HepG2 (cell line): Measurements from ENCODE around the gene NUDT22. TPM values are rescaled to one million over a fixed set of nuclear protein-coding genes. Genes with fewer than 3 reads are reported as not detected.

Source experiments
- ATAC-seq: fragments of 200-7000 bp; cut with Tn5 transposase; 3 replicates; pipeline ENCODE4 v1.9.1; 2020; ENCODE audit warnings: mild to moderate bottlenecking, moderate library complexity
- BruUV-seq: library from RNA; stranded (reverse); fragments of 400-500 nt; replicated peaks from 2 replicates; lab custom pipeline; 2021; lab: Mats Ljungman, UMichigan
- CTCF ChIA-PET: fragments of 300-600 bp; formaldehyde crosslinking; extraction: SDS; loops from one replicate; lab custom pipeline; 2021; ENCODE audit warnings: low total read pairs, inconsistent platforms, low intra/inter-chr PET ratio; lab: Yijun Ruan, JAX
- POLR2A ChIA-PET: fragments of 350-600 bp; sonication (Branson Sonifier 250); formaldehyde crosslinking; loops from one replicate; lab custom pipeline; 2020; ENCODE audit warnings: antibody characterized with exemption, inconsistent platforms; lab: Yijun Ruan, JAX
- DNase-seq: peaks from one replicate; pipeline ENCODE4 v3.0.0-alpha.2; 2015; ENCODE audit warnings: low spot score
- FAIRE-seq: peaks from 3 replicates; lab custom pipeline; 2011; peaks lifted over from hg19 to GRCh38; lab: Jason Lieb, UNC
- H2AFZ ChIP-seq: one replicate; pipeline ENCODE4 v1.6.1; 2011; ENCODE audit warnings: low read length, inconsistent platforms
- H3K27ac ChIP-seq: fragments of 300-600 bp; 3 replicates; pipeline ENCODE4 v1.8.0; 2011; ENCODE audit warnings: mixed run types, mild to moderate bottlenecking, mixed read lengths, low read length, inconsistent platforms; ENCODE audit not compliant: insufficient read depth; ENCODE audit errors: extremely low read length
- H3K27me3 ChIP-seq, 2 experiments: fragments of 200-600 bp in 1 of 2; 2 replicates in 1 of 2; 3 replicates in 1 of 2; pipeline versions ENCODE4 v1.6.0 to v1.8.0; 2011; ENCODE audit warnings: low read length in 2 of 2, mild to moderate bottlenecking in 2 of 2, moderate library complexity in 2 of 2, inconsistent platforms in 1 of 2; ENCODE audit not compliant: insufficient read depth in 2 of 2, control insufficient read depth in 1 of 2
- H3K36me3 ChIP-seq, 2 experiments: fragments of 200-600 bp in 1 of 2; replicated peaks in 1 of 2; 2 replicates in 1 of 2; 3 replicates in 1 of 2; pipeline versions ENCODE4 v1.5.1 to v1.8.0; 2011; ENCODE audit warnings: low read length in 2 of 2, inconsistent platforms in 1 of 2; ENCODE audit not compliant: insufficient read depth in 2 of 2, control insufficient read depth in 1 of 2
- H3K4me1 ChIP-seq: 2 replicates; pipeline ENCODE4 v1.5.1; 2012; ENCODE audit warnings: low read length, inconsistent platforms; ENCODE audit not compliant: insufficient read depth
- H3K4me2 ChIP-seq: 2 replicates; pipeline ENCODE4 v1.6.0; 2011; ENCODE audit warnings: low read depth, low read length, inconsistent platforms
- H3K4me3 ChIP-seq, 3 experiments: fragments of 200-600 bp in 1 of 3; sonication (generic), shearing (Covaris generic) in 1 of 3; replicated peaks in 1 of 3; 2 replicates each; pipeline ENCODE4 v1.5.1; 2011 to 2016; ENCODE audit warnings: low read length in 3 of 3, inconsistent platforms in 2 of 3, low read depth in 2 of 3, mild to moderate bottlenecking in 2 of 3, control low read depth in 1 of 3, mixed read lengths in 1 of 3; ENCODE audit not compliant: insufficient read depth in 1 of 3
- H3K79me2 ChIP-seq: one replicate; pipeline ENCODE4 v1.6.1; 2011; ENCODE audit warnings: low read length, inconsistent platforms; ENCODE audit not compliant: insufficient read depth
- H3K9ac ChIP-seq: 2 replicates; pipeline ENCODE4 v1.6.0; 2011; ENCODE audit warnings: mild to moderate bottlenecking, low read depth, low read length, inconsistent platforms; ENCODE audit not compliant: insufficient read depth
- H3K9me3 ChIP-seq: 2 replicates; pipeline ENCODE4 v1.5.1; 2012; ENCODE audit warnings: mild to moderate bottlenecking, low read length
- H4K20me1 ChIP-seq: 2 replicates; pipeline ENCODE4 v1.6.0; 2011; ENCODE audit warnings: inconsistent platforms, mild to moderate bottlenecking, low read length, moderate library complexity; ENCODE audit not compliant: insufficient read depth
- CEBPB ChIP-seq: IDR thresholded peaks from 2 replicates; pipeline ENCODE4 v1.6.1; 2011; ENCODE audit warnings: low read depth, low read length, improper control_type of control experiment, borderline replicate concordance
- CENPBD1 ChIP-seq: sonication (generic); formaldehyde crosslinking; IDR thresholded peaks from 2 replicates; pipeline ENCODE4 v1.8.0; 2022; ENCODE audit warnings: missing genetic modification reagents, low read depth, mild to moderate bottlenecking, borderline replicate concordance
- MED1 ChIP-seq: sonication (generic); formaldehyde crosslinking; IDR thresholded peaks from 2 replicates; pipeline ENCODE4 v1.4.0; 2020; ENCODE audit warnings: missing genetic modification reagents
- TOE1 ChIP-seq: sonication (generic); formaldehyde crosslinking; IDR thresholded peaks from 2 replicates; pipeline ENCODE4 v1.4.0; 2020; ENCODE audit warnings: mild to moderate bottlenecking, missing genetic modification reagents
- ZBTB10 ChIP-seq: sonication (generic); formaldehyde crosslinking; IDR thresholded peaks from 2 replicates; pipeline ENCODE4 v1.4.0; 2020; ENCODE audit warnings: missing genetic modification reagents, borderline replicate concordance
- ZNF510 ChIP-seq: sonication (generic); formaldehyde crosslinking; IDR thresholded peaks from 2 replicates; pipeline ENCODE4 v1.4.0; 2020; ENCODE audit warnings: low read depth, mild to moderate bottlenecking, missing genetic modification reagents
- ZNF737 ChIP-seq: sonication (generic); formaldehyde crosslinking; IDR thresholded peaks from 2 replicates; pipeline ENCODE4 v1.5.0; 2020; ENCODE audit warnings: missing genetic modification reagents, mild to moderate bottlenecking, borderline replicate concordance
- ZNF816 ChIP-seq: sonication (generic); formaldehyde crosslinking; IDR thresholded peaks from 2 replicates; pipeline ENCODE4 v1.8.0; 2022; ENCODE audit warnings: missing genetic modification reagents, mild to moderate bottlenecking, borderline replicate concordance
- ZSCAN31 ChIP-seq: sonication (generic); formaldehyde crosslinking; IDR thresholded peaks from 2 replicates; pipeline ENCODE4 v1.5.0; 2020; ENCODE audit warnings: low read depth, mild to moderate bottlenecking, missing genetic modification reagents
- WGBS: methylation state at CpG from one replicate; pipeline ENCODE4 v1.1.6; 2017; ENCODE audit warnings: low lambda C conversion rate; 5-methylcytosine and 5-hydroxymethylcytosine counted together
- in situ Hi-C: cut with HindIII; loops from 2 replicates; pipeline ENCODE4 v1.10.0; 2017; ENCODE audit warnings: low pct_unique_long_range_greater_than_20kb; ENCODE audit not compliant: extremely low pct_ligation_motif_present
- intact Hi-C: fragments of 100-400 bp; cut with micrococcal nuclease; formaldehyde crosslinking; loops from one replicate; pipeline ENCODE4 v1.10.0; 2022; ENCODE audit not compliant: unreplicated experiment
- polyA plus RNA-seq, 8 experiments: library from polyadenylated mRNA; depleted of rRNA in 3 of 8; stranded (reverse) in 7 of 8; unstranded in 1 of 8; fragments of >200 nt; fragmentation: Illumina TruSeq in 4 of 8; extraction: Trizol in 4 of 8; gene quantifications; 2 replicates each; pipeline versions ENCODE4 v1.2.1 to v1.2.3, GENCODE V29; 2011 to 2016; ENCODE audit warnings: low read depth in 4 of 8, missing spikeins in 1 of 8, mixed read lengths in 1 of 8; ENCODE audit not compliant: insufficient read depth in 1 of 8
- total RNA-seq, 5 experiments: library from RNA; depleted of rRNA; stranded (reverse); fragments of >200 nt; fragmentation: Illumina TruSeq; extraction: Trizol; gene quantifications; 2 replicates each; pipeline ENCODE4 v1.2.3, GENCODE V29; 2016; ENCODE audit warnings: low read depth in 1 of 5
- TF ChIP-seq, protein P1 (sequence below): sonication (generic); formaldehyde crosslinking; conservative IDR thresholded peaks from 2 replicates; pipeline ENCODE4 v1.8.0; 2022; ENCODE audit warnings: low read depth, missing genetic modification reagents
- TF ChIP-seq, protein P2 (sequence below): sonication (generic); formaldehyde crosslinking; conservative IDR thresholded peaks from 2 replicates; pipeline ENCODE4 v1.5.0; 2020; ENCODE audit warnings: missing genetic modification reagents
- TF ChIP-seq, protein P3 (sequence below), 2 experiments: sonication (generic) in 1 of 2; formaldehyde crosslinking in 1 of 2; IDR thresholded peaks; 2 replicates each; pipeline versions ENCODE4 v1.5.1 to v1.6.1; 2011 to 2020; ENCODE audit warnings: borderline replicate concordance in 1 of 2, low read depth in 1 of 2, low read length in 1 of 2, mild to moderate bottlenecking in 1 of 2, missing genetic modification reagents in 1 of 2, moderate library complexity in 1 of 2

Gene NUDT22
- total and polyA plus RNA-seq, 2 of the 13 experiments (the other 11 are each of a cell fraction or from before 2014, with no cell fraction given), result 33.5 to 39.8 TPM

GRCh38 chr11:64204080-64204440 lies 22.0 kb upstream of the NUDT22 start:
- no peak for FAIRE-seq
- TF ChIP-seq TOE1 (CRISPR knock-in tag), result no peak
- no peak for TF ChIP-seq MED1 (CRISPR knock-in tag)
- TF ChIP-seq, protein P1, sequence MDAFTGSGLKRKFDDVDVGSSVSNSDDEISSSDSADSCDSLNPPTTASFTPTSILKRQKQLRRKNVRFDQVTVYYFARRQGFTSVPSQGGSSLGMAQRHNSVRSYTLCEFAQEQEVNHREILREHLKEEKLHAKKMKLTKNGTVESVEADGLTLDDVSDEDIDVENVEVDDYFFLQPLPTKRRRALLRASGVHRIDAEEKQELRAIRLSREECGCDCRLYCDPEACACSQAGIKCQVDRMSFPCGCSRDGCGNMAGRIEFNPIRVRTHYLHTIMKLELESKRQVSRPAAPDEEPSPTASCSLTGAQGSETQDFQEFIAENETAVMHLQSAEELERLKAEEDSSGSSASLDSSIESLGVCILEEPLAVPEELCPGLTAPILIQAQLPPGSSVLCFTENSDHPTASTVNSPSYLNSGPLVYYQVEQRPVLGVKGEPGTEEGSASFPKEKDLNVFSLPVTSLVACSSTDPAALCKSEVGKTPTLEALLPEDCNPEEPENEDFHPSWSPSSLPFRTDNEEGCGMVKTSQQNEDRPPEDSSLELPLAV (CRISPR knock-in tag), result no peak
- TF ChIP-seq, protein P2, sequence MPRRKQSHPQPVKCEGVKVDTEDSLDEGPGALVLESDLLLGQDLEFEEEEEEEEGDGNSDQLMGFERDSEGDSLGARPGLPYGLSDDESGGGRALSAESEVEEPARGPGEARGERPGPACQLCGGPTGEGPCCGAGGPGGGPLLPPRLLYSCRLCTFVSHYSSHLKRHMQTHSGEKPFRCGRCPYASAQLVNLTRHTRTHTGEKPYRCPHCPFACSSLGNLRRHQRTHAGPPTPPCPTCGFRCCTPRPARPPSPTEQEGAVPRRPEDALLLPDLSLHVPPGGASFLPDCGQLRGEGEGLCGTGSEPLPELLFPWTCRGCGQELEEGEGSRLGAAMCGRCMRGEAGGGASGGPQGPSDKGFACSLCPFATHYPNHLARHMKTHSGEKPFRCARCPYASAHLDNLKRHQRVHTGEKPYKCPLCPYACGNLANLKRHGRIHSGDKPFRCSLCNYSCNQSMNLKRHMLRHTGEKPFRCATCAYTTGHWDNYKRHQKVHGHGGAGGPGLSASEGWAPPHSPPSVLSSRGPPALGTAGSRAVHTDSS (CRISPR knock-in tag), result no peak
- no peak for TF ChIP-seq ZNF510
- TF ChIP-seq ZBTB10 (CRISPR knock-in tag), result no peak
- TF ChIP-seq ZNF816, result no peak
- TF ChIP-seq ZNF737 (CRISPR knock-in tag), result no peak
- no peak for TF ChIP-seq CENPBD1 (CRISPR knock-in tag)
- no peak for TF ChIP-seq ZSCAN31 (CRISPR knock-in tag)
- no peak for TF ChIP-seq CEBPB
- TF ChIP-seq, protein P3, sequence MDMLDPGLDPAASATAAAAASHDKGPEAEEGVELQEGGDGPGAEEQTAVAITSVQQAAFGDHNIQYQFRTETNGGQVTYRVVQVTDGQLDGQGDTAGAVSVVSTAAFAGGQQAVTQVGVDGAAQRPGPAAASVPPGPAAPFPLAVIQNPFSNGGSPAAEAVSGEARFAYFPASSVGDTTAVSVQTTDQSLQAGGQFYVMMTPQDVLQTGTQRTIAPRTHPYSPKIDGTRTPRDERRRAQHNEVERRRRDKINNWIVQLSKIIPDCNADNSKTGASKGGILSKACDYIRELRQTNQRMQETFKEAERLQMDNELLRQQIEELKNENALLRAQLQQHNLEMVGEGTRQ (IDR thresholded peaks at IDR 0.05; ENCODE audit: low read depth, low read length), result no peak
- TF ChIP-seq, protein P3 (CRISPR knock-in tag; IDR thresholded peaks at IDR 0.05; ENCODE audit: borderline replicate concordance), result no peak

More at GRCh38 chr11:64204080-64204440, 22.0 kb upstream of the NUDT22 start:
- no peak overlapping the region for H3K4me2 ChIP-seq
- intact Hi-C loops, result no loop called here
- DNase-seq (no peak), ATAC-seq (no peak)
- no peaks in the 10 kb centered on the region for H3K27me3 ChIP-seq
- H3K4me1 ChIP-seq, result peaks cover 17% of the 10 kb centered on the region
- no peak overlapping the region for H3K9ac ChIP-seq
- peaks cover 36 to 45% of the 10 kb centered on the region in 2 experiments for H3K36me3 ChIP-seq
- H4K20me1 ChIP-seq, result 0 out of 2 replicates have a peak, but pooled peaks cover 2% of the 10 kb centered on the region
- BruUV-seq, result TSS peak; percentile 57
- CTCF ChIA-PET, result interaction anchor here (1.3 to 1.7 kb wide), 2 partner anchors 97 to 100 kb away, joined by 6 to 7 read pairs; partner anchors contain the start of gene CATSPERZ
- H3K4me3 ChIP-seq, result no peak overlapping the region
- in situ Hi-C loops, result no loop called here
- no peaks in the 10 kb centered on the region for H3K9me3 ChIP-seq
- no peak overlapping the region for H3K27ac ChIP-seq
- no peak overlapping the region for H2AFZ ChIP-seq
- POLR2A ChIA-PET, result interaction anchor here (0.8 to 3.8 kb wide), 10 partner anchors 13 to 128 kb away, joined by 3 to 18 read pairs (median 5); partner anchors contain the start of genes CATSPERZ, FKBP2, NUDT22 and STIP1
- no peaks in the 10 kb centered on the region for H3K79me2 ChIP-seq
- 98% methylated on average over 16 of the region's 16 CpGs for WGBS
